ENCODE results near the gene PPP1R12B. TPM values are rescaled to one million over a fixed set of nuclear protein-coding genes. Genes with fewer than 3 reads are reported as not detected.
"Not testable (repeated sequence)": the region's sequence is repeated elsewhere in the genome, so short reads cannot be mapped to it uniquely, and the experiment has no call there.

The PPP1R12B gene
- total RNA-seq, 2 experiments from 2014 or later = 26.9 to 27.7 TPM

DNA sequence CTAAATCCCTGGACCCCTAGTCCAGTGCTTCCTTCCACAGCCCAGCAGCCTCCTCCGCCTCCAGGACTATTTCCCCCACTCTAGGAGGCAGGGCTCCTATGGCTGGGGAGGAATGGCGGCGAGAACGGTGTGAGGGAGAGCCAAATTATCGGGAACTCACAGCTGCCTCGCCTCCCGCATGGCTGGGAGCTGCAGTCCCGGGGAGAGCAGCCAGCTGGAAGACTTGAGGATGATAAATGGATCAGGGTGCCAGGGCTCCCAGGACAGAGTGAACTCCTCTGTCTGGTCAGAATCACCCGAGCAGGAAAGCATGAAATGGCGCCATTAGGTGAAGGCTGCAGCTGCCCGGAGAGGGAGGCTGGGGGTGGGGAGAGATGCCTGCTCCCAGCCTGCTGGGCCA lies 270.5 kb downstream of the PPP1R12B start:
- H3K9me3 Mint-ChIP-seq; H3K27ac Mint-ChIP-seq; H3K4me3 Mint-ChIP-seq; ATAC-seq (ENCODE audit: low read depth); POLR2A ChIA-PET; H3K36me3 Mint-ChIP-seq: not testable (repeated sequence)
- peak; percentile 19 for DNase-seq
- peaks cover 28% of the 10 kb centered on the region for H3K4me1 Mint-ChIP-seq
- peaks cover 33% of the 10 kb centered on the region for H3K27me3 Mint-ChIP-seq

DNA sequence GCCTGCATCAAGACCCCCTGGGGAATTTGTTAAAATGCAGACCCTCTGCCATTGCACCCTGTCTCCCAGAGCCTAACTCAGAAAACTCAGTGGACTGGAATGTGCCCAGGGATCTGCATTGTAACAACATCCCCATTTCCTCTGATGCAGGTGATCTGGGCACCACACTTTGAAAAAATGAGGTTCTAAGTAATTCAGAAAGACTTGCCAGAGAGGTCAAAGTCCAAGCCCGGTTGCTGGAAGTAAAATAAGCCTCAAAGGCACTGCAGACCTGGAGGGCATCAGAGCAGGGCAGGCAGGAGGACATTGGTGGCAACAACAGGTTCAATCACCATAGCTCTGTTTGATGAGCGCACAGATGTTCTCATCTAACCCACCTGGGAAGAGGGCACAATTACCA lies 271.0 kb downstream of the PPP1R12B start:
- POLR2A ChIA-PET = no interaction called here
- Mint-ChIP-seq H3K36me3 (no peaks in the 10 kb centered on the region), H3K27ac (no peak overlapping the region), H3K4me3 (no peak overlapping the region), H3K4me1 (peaks cover 27% of the 10 kb centered on the region), H3K27me3 (peaks cover 33% of the 10 kb centered on the region), H3K9me3 (no peaks in the 10 kb centered on the region)
- peak; percentile 10 for DNase-seq
- ATAC-seq (ENCODE audit: low read depth) = no peak

DNA sequence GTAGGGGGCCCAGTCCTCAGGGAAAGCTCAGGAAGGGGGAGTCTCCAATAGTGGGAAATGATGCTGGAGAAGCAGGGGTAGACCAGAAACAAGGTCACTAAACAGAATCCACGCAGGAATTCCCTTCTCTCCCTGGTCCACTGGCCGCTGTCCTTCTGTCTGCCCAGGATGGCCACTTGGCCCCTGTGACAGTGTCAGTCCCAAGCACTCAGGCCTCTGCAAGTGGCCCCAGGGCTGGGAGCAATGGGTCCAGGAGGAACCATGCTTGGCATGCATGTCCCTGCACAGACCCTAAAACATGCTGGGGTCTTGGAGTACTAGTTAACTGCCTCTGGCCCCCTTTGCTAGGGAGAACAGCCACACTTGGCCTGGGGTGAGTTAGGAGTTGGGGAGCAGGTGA lies 271.5 kb downstream of the PPP1R12B start:
- peak; percentile 21 for DNase-seq
- POLR2A ChIA-PET; H3K36me3 Mint-ChIP-seq; H3K27ac Mint-ChIP-seq; H3K9me3 Mint-ChIP-seq; H3K4me3 Mint-ChIP-seq; ATAC-seq (ENCODE audit: low read depth): not testable (repeated sequence)
- H3K27me3 Mint-ChIP-seq = peaks cover 33% of the 10 kb centered on the region
- H3K4me1 Mint-ChIP-seq = peaks cover 22% of the 10 kb centered on the region

DNA sequence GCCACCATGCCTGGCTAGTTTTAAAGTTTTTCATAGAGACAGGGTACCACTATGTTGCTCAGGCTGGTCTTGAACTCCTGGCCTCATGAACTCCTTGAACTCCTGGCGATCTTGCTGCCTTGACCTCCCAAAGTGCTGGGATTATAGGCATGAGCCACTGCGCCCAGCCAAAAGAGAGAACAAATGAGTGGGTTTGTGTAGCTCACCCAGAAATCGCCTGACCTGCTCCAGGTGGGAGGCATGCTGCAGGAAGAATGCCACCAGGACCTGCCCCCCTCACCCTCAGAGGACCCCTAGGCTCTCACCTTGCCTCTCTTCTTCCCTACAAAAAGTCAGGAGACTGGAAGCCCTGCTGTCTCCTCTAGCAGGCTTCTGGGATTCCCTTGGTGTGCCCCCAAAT lies 272.9 kb downstream of the PPP1R12B start:
- DNase-seq = peak; percentile 14
- no peaks in the 10 kb centered on the region for H3K36me3 Mint-ChIP-seq

DNA sequence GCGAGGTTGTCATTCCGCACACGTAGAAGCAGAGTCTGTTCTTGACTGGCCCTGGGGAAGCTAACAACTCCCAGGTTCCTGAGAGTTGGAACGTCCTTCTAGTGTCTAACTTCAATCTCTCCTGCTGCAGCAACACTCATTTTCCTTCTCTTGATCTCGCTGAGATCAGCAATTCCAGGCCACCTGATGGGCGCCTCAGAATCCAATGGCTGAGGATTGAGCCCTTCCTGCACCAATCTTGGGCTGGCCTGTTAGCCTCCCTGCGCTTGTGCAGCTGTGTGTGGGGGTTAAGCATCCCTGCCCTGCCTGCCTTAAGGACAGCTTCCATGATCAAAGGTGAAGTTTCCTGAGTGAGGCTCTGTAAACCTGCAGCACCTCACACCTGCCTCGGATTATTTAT lies 273.9 kb downstream of the PPP1R12B start:
- H3K4me3 Mint-ChIP-seq = no peak overlapping the region
- H3K36me3 Mint-ChIP-seq = no peaks in the 10 kb centered on the region
- DNase-seq (peak; percentile 15), ATAC-seq (ENCODE audit: low read depth) (no peak)
- H3K4me1 Mint-ChIP-seq = peaks cover 8% of the 10 kb centered on the region
- POLR2A ChIA-PET = no interaction called here
- no peak overlapping the region for H3K27ac Mint-ChIP-seq
- no peaks in the 10 kb centered on the region for H3K9me3 Mint-ChIP-seq
- H3K27me3 Mint-ChIP-seq = peaks cover 27% of the 10 kb centered on the region

More for the DNA sequence above, 272.9 kb downstream of the PPP1R12B start:
- POLR2A ChIA-PET = no interaction called here
- Mint-ChIP-seq H3K9me3 (no peaks in the 10 kb centered on the region), H3K4me3 (no peak overlapping the region), H3K27me3 (peaks cover 30% of the 10 kb centered on the region), H3K27ac (no peak overlapping the region), H3K4me1 (peaks cover 9% of the 10 kb centered on the region)
- no peak for ATAC-seq (ENCODE audit: low read depth)

DNA sequence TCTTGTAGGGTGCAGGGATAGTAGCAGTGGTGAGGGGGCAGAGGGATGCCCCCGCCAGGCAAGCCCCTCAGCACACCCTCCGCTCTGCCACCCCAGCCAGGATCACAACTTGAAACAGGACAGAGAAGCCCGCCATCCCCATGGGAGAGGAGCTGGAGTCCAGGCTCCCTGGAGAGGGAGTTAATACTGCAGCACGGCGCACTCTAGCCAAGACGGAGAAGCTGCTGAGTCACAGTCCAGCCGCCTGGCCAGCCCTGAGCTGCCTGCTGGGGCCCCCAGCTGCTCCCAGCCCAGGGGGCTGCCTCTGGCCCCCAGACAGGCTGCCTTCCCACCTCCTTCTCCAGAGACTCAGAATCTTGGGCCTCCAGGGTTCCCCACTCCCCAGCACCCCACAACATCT lies 274.6 kb downstream of the PPP1R12B start:
- ATAC-seq (ENCODE audit: low read depth) (no peak), DNase-seq (peak; percentile 15)
- no peaks in the 10 kb centered on the region for H3K36me3 Mint-ChIP-seq
- peaks cover 9% of the 10 kb centered on the region for H3K4me1 Mint-ChIP-seq
- no peaks in the 10 kb centered on the region for H3K9me3 Mint-ChIP-seq
- no peak overlapping the region for H3K27ac Mint-ChIP-seq
- H3K27me3 Mint-ChIP-seq = peaks cover 29% of the 10 kb centered on the region
- no peak overlapping the region for H3K4me3 Mint-ChIP-seq
- POLR2A ChIA-PET = no interaction called here

DNA sequence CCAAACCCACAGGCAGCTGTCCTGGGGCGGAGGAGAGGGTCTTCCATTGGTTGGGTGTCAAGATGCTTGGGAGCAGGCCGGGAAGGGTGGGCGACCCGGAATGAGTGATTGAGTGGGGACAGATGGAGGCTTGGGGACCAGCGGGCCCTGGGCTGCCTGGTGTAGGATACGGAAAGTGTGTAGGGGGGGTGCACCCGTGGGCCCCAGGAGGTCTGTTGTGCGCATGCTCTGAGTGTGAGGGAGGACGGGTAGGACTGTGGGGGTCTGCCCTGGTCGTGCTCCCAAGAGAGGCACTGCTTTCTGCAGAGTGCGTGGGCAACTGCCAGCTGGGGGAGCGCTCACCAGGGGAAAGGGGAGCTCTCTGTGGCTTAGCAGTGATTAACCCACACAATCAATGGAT lies 275.0 kb downstream of the PPP1R12B start:
- H3K4me1 Mint-ChIP-seq; H3K27ac Mint-ChIP-seq; H3K36me3 Mint-ChIP-seq; DNase-seq; POLR2A ChIA-PET; H3K9me3 Mint-ChIP-seq; ATAC-seq (ENCODE audit: low read depth); H3K4me3 Mint-ChIP-seq: not testable (repeated sequence)
- H3K27me3 Mint-ChIP-seq = peaks cover 29% of the 10 kb centered on the region

DNA sequence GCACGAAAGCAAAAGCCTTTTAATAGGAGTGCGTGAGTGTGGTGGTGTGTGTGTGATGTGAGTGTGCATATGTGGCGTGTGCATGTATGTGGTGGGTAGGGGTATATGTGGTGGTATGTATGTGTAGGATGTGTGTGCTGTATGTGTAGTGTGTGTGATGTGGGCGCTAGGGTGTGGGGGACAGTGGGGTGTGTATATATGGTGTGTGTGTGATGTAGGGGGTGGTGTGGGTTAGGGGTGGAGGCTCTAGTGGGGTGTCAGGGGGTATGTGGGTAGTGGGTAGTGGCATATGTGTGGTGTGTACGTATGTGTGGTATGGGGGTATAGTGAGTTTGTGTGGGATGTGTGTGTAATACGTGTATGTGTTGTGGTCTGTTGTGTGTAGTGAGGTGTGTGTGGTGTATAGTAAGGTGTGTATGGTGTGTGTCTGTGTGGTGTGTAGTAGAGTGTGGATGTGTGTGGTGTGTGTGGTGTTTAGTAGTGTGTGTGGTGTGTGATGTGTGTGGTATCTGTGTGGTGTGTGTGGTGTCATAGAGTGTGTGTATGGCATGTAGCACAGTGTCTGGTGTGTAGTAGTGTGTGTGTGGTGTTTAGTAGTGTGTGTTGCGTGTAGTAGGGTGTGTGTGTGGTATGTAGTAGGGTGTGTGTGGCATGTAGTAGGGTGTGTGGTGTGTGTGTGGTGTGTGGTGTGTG lies 275.7 kb downstream of the PPP1R12B start:
- H3K9me3 Mint-ChIP-seq = no peaks in the 10 kb centered on the region
- H3K4me3 Mint-ChIP-seq = no peak overlapping the region
- no peaks in the 10 kb centered on the region for H3K36me3 Mint-ChIP-seq
- ATAC-seq (ENCODE audit: low read depth) (no peak), DNase-seq (peak; percentile 10)
- POLR2A ChIA-PET = no interaction called here
- peaks cover 12% of the 10 kb centered on the region for H3K4me1 Mint-ChIP-seq
- no peak overlapping the region for H3K27ac Mint-ChIP-seq
- H3K27me3 Mint-ChIP-seq = peaks cover 27% of the 10 kb centered on the region

DNA sequence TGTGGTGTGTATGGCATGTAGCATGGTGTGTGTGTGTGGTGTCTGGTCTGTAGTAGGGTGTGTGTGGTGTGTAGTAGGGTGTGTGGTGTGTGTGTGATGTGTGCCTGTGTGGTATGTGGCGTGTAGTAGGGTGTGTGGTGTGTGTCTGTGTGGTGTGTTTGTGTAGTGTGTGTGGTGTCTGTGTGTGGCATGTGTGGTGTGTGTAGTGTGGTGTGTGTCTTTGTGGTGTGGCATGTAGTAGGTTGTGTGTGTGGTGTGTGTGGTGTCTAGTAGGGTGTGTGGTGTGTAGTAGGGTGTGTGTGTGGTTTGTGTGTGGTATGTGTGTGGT lies 276.2 kb downstream of the PPP1R12B start:
- POLR2A ChIA-PET = no interaction called here
- DNase-seq = no peak

DNA sequence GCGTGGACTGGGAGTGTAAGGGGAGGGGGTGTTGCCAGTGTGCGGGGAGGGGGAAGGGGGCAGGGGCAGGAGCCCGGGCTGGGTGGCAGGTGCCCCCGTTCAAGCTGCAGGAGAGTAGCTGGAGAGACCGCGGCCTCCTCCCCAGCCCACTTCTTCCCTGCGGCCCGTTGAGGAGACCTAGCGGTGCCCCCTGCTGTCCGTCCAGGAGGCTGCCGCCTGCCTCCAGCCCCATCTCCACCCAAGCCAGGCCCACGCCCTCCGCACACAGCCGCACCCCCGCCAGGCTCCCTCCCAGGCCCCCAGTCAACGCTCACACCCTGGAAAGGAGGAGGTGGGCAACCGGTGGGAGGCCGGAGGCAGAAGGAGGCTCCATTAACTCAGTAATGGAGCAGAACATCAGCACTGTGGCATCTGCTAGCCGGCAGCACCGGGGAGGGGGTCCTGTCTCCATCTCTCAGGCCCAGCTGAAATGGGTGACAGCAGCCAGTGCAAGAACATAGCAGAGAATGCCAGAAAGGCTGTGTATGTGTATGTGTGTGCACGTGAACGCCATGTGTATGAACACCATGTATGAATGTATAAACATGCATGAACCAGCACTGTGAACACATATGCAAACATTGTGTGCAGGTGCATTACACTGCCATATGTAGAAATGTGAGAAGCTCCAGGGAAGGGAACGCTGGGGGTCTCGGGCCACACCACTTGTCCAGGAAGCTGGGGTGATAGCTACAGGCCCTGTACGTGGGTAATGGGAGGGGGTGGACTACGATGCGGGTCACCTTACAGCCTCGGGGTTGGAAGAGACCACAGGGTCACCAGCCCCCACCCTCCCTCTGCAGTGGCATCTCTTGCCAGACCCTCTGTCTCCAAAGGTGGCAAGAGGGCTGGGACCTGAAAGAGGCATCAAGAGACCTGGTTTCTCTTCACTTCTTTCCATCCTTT lies 277.2 kb downstream of the PPP1R12B start:
- ATAC-seq (ENCODE audit: low read depth) (peak; percentile 71), DNase-seq (peak; percentile 77)
- H3K36me3 Mint-ChIP-seq = no peaks in the 10 kb centered on the region
- POLR2A ChIA-PET = no interaction called here
- H3K27me3 Mint-ChIP-seq = peaks cover 23% of the 10 kb centered on the region
- H3K4me1 Mint-ChIP-seq = peaks cover 20% of the 10 kb centered on the region
- no peak overlapping the region for H3K4me3 Mint-ChIP-seq
- no peak overlapping the region for H3K27ac Mint-ChIP-seq
- H3K9me3 Mint-ChIP-seq = no peaks in the 10 kb centered on the region

More for the DNA sequence above, 276.2 kb downstream of the PPP1R12B start:
- H3K36me3 Mint-ChIP-seq = no peaks in the 10 kb centered on the region
- H3K4me1 Mint-ChIP-seq = peaks cover 17% of the 10 kb centered on the region
- H3K27me3 Mint-ChIP-seq = peaks cover 23% of the 10 kb centered on the region
- no peaks in the 10 kb centered on the region for H3K9me3 Mint-ChIP-seq
- no peak overlapping the region for H3K27ac Mint-ChIP-seq
- no peak overlapping the region for H3K4me3 Mint-ChIP-seq
- ATAC-seq (ENCODE audit: low read depth) = no peak

DNA sequence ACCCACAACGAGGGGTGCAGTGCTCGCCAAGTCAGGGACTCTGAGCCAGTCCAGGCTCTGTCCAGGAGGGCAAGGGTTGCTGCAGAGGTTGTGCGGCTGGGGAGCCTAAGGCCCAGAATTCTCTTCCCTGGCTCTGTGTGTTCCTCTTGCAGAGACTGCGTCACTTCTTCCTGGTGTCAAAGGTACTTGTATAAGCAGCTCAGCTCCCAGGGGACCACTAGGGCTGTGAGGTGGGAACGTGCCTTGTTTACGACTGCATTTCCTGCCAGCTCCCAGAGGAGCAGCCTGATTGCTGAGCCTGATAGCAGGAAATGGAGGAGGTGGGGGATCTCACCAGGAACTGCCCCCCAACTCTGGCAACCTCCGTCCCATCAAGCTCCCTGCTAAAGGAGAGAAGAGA lies 278.5 kb downstream of the PPP1R12B start:
- Mint-ChIP-seq H3K4me1 (peaks cover 22% of the 10 kb centered on the region), H3K27me3 (peaks cover 24% of the 10 kb centered on the region)
- H3K27ac Mint-ChIP-seq; DNase-seq; POLR2A ChIA-PET; H3K4me3 Mint-ChIP-seq; H3K36me3 Mint-ChIP-seq; H3K9me3 Mint-ChIP-seq; ATAC-seq (ENCODE audit: low read depth): not testable (repeated sequence)

DNA sequence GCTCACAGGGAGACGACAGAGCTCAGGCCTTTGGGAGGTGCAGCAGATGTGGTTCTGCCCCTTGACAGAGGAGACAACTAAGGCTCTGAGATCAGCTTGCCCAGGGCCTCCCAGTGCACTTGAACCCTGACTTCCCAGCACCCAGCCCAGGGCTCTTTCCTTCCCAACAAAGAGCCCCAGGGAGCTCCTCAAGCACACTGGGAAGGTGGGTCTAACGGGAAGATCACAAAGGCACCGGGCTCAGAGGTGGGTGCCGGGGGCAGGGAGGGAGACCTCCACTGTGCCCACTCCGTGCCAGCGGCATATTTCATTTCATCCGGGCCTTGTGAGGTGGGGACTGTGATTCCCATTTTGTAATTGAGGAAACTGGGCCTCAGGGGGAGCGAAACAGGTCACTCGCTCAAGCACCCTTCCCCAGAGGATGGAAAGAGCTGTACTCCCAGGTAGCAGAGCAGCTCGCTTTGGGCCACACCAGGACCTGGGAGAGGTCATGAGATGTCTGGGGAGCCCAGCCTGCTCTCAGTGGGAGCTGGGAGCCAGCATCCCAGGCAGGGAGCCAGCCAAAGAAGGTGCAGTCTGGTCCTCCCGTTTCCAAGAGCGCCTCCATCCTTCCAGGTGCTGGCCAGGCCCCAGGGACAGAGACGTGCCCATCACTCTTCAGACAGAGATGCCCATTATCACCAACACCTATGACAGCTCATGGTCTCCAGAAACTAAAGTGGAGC lies 279.5 kb downstream of the PPP1R12B start:
- Mint-ChIP-seq H3K27ac (no peak overlapping the region), H3K4me3 (no peak overlapping the region), H3K36me3 (no peaks in the 10 kb centered on the region), H3K4me1 (peaks cover 22% of the 10 kb centered on the region), H3K27me3 (peaks cover 32% of the 10 kb centered on the region), H3K9me3 (no peaks in the 10 kb centered on the region)
- ATAC-seq (ENCODE audit: low read depth) (no peak), DNase-seq (no peak)
- POLR2A ChIA-PET = no interaction called here

DNA sequence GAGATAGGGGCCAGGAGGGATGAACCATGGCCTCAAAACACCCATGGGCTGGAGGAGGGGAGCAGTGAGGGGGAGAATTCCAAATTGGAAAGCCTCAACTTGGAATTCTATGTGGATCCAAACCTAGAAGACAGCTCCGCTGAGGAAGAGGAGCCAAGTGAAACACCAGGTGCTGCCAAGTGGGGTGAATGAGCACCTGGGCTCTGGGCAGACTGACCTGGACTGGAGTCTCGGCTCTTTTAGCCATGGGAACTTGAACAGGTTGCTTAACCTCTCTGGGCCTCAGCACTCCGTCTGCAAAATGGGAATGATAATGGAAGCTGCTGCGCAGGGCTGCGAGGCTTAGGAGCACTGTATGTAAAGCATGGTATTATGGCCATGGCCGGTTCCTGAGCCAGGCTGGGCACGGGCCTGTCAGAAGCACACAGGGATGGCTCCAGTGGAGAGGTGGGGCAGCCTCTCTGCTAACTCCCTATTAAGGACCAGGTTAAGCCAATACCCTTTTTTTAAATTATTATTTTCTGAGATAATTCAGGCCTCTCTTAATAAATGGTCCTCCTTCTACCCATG lies 280.2 kb downstream of the PPP1R12B start:
- peaks cover 37% of the 10 kb centered on the region for H3K27me3 Mint-ChIP-seq

More for the DNA sequence above, 280.2 kb downstream of the PPP1R12B start:
- Mint-ChIP-seq H3K36me3 (no peaks in the 10 kb centered on the region), H3K4me3 (peak overlapping the region; percentile 63), H3K27ac (peak overlapping the region; percentile 26), H3K9me3 (no peaks in the 10 kb centered on the region), H3K4me1 (peaks cover 22% of the 10 kb centered on the region)
- POLR2A ChIA-PET = no interaction called here
- peak; percentile 7 for ATAC-seq (ENCODE audit: low read depth)
- no peak for DNase-seq

Data from activated naive CD8-positive, alpha-beta T cell treated with anti-CD3 and anti-CD28 coated beads, Interleukin-2, amount 10 ng/mL, durations not matched to agents 7 days and 5 days (primary cell).